ENCODE results near the gene LIPI. TPM values are rescaled to one million over a fixed set of nuclear protein-coding genes. Genes with fewer than 3 reads are reported as not detected.

Gene LIPI
- polyA plus RNA-seq, 1 donor from 2014 or later: not detected

DNA sequence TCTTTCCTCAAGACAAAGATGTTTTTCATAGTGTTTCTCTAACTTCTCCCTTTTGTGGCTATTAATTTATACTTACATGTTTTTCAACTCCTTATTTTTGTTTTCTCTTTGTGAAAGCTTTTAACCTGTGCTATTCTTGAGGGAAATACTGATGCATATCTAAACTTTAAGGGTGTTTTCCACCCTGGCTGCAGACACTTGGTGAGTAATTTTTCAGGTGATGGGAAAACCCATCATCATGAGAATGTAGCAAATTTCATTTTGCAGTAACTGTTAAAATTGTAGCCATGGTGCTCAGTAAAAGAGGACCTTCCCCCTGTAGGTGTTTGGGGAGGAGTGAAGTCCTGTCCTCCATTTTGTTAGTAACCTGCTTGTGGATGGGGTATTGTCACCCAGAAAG, 124.2 kb downstream of the LIPI start:
- Histone ChIP-seq H3K36me3 (ENCODE audit: insufficient read depth, low read length) (no peaks in the 10 kb centered on the region), H3K79me2 (replicated peaks; ENCODE audit: insufficient read depth, low read length) (no peaks in the 10 kb centered on the region), H3K27ac (ENCODE audit: low read length) (no peak overlapping the region)

DNA sequence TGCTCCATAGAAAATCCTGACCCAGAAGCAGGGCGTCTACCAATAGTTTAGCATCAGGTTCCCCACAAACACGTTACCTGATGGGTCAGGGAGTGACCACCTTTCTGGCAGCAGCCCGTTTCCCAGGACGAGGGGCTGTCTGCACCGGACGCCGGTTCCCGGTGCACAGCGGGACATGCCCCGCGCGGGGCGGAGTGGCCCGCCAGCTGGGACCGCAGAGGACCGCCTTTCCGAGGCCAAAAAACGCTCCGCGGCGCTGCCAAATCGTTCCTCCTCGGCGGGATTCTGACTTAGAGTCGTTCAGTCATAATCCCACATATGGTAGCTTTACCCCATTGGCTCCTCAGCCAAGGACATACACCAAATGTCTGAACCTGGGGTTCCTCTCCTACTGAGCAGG, 126.1 kb downstream of the LIPI start:
- Histone ChIP-seq H3K4me2 (ENCODE audit: low read length) (no peak overlapping the region), H3K9me2 (ENCODE audit: insufficient read depth, low read length) (no peaks in the 10 kb centered on the region), H3K27me3 (ENCODE audit: insufficient read depth, low read depth, low read length) (no peaks in the 10 kb centered on the region), H4K20me1 (ENCODE audit: insufficient read depth) (no peaks in the 10 kb centered on the region), H3K79me2 (replicated peaks; ENCODE audit: insufficient read depth, low read length) (no peaks in the 10 kb centered on the region), H3K4me3 (ENCODE audit: low read length) (no peak overlapping the region), H3K36me3 (ENCODE audit: insufficient read depth, low read length) (no peaks in the 10 kb centered on the region), H3K9me3 (ENCODE audit: low read length) (peaks cover 6% of the 10 kb centered on the region), H3K9ac (ENCODE audit: low read length) (no peak overlapping the region), H3F3A (ENCODE audit: insufficient read depth, low read length, poor library complexity, severe bottlenecking) (no peaks in the 10 kb centered on the region), H2AFZ (ENCODE audit: low read depth, low read length) (no peak overlapping the region), H3K27ac (ENCODE audit: low read length) (no peak overlapping the region)
- TF ChIP-seq TAF1 (IDR thresholded peaks at IDR 0.05; ENCODE audit: low read depth) (no peak), MXI1 (conservative IDR thresholded peaks at IDR 0.05; ENCODE audit: poor library complexity, severe bottlenecking) (no peak), SMC3 (conservative IDR thresholded peaks at IDR 0.05; ENCODE audit: poor library complexity) (no peak)
- TF ChIP-seq, protein P1, sequence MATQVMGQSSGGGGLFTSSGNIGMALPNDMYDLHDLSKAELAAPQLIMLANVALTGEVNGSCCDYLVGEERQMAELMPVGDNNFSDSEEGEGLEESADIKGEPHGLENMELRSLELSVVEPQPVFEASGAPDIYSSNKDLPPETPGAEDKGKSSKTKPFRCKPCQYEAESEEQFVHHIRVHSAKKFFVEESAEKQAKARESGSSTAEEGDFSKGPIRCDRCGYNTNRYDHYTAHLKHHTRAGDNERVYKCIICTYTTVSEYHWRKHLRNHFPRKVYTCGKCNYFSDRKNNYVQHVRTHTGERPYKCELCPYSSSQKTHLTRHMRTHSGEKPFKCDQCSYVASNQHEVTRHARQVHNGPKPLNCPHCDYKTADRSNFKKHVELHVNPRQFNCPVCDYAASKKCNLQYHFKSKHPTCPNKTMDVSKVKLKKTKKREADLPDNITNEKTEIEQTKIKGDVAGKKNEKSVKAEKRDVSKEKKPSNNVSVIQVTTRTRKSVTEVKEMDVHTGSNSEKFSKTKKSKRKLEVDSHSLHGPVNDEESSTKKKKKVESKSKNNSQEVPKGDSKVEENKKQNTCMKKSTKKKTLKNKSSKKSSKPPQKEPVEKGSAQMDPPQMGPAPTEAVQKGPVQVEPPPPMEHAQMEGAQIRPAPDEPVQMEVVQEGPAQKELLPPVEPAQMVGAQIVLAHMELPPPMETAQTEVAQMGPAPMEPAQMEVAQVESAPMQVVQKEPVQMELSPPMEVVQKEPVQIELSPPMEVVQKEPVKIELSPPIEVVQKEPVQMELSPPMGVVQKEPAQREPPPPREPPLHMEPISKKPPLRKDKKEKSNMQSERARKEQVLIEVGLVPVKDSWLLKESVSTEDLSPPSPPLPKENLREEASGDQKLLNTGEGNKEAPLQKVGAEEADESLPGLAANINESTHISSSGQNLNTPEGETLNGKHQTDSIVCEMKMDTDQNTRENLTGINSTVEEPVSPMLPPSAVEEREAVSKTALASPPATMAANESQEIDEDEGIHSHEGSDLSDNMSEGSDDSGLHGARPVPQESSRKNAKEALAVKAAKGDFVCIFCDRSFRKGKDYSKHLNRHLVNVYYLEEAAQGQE (IDR thresholded peaks at IDR 0.05; ENCODE audit: borderline replicate concordance): no peak
- TF ChIP-seq, protein P2, sequence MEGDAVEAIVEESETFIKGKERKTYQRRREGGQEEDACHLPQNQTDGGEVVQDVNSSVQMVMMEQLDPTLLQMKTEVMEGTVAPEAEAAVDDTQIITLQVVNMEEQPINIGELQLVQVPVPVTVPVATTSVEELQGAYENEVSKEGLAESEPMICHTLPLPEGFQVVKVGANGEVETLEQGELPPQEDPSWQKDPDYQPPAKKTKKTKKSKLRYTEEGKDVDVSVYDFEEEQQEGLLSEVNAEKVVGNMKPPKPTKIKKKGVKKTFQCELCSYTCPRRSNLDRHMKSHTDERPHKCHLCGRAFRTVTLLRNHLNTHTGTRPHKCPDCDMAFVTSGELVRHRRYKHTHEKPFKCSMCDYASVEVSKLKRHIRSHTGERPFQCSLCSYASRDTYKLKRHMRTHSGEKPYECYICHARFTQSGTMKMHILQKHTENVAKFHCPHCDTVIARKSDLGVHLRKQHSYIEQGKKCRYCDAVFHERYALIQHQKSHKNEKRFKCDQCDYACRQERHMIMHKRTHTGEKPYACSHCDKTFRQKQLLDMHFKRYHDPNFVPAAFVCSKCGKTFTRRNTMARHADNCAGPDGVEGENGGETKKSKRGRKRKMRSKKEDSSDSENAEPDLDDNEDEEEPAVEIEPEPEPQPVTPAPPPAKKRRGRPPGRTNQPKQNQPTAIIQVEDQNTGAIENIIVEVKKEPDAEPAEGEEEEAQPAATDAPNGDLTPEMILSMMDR (IDR thresholded peaks at IDR 0.05; ENCODE audit: poor library complexity, severe bottlenecking): no peak

More for the DNA sequence above, 124.2 kb downstream of the LIPI start:
- H3K9ac ChIP-seq (ENCODE audit: low read length): no peak overlapping the region
- no peaks in the 10 kb centered on the region for H4K20me1 ChIP-seq (ENCODE audit: insufficient read depth)
- TF ChIP-seq TAF1 (IDR thresholded peaks at IDR 0.05; ENCODE audit: low read depth) (no peak), RAD21 (conservative IDR thresholded peaks at IDR 0.05) (no peak), EP300 (conservative IDR thresholded peaks at IDR 0.05; ENCODE audit: poor library complexity, severe bottlenecking) (no peak), SMC3 (conservative IDR thresholded peaks at IDR 0.05; ENCODE audit: poor library complexity) (no peak), MXI1 (conservative IDR thresholded peaks at IDR 0.05; ENCODE audit: poor library complexity, severe bottlenecking) (no peak), POLR2AphosphoS5 (IDR thresholded peaks at IDR 0.05) (no peak), EZH2 (IDR thresholded peaks at IDR 0.05; ENCODE audit: borderline replicate concordance, insufficient read depth, low read length, poor library complexity, severe bottlenecking) (no peak)
- TF ChIP-seq, protein P1 (IDR thresholded peaks at IDR 0.05; ENCODE audit: borderline replicate concordance): no peak
- TF ChIP-seq, protein P2 (IDR thresholded peaks at IDR 0.05; ENCODE audit: poor library complexity, severe bottlenecking): no peak
- no peaks in the 10 kb centered on the region for H3K27me3 ChIP-seq (ENCODE audit: insufficient read depth, low read depth, low read length)
- no peak overlapping the region for H3K4me3 ChIP-seq (ENCODE audit: low read length)
- H2AFZ ChIP-seq (ENCODE audit: low read depth, low read length): no peak overlapping the region
- H3F3A ChIP-seq (ENCODE audit: insufficient read depth, low read length, poor library complexity, severe bottlenecking): no peaks in the 10 kb centered on the region
- H3K9me3 ChIP-seq (ENCODE audit: low read length): peaks cover 6% of the 10 kb centered on the region
- H3K4me2 ChIP-seq (ENCODE audit: low read length): no peak overlapping the region
- H3K9me2 ChIP-seq (ENCODE audit: insufficient read depth, low read length): no peaks in the 10 kb centered on the region

All from neural cell (in vitro differentiated cells).